Ishikawa (cell line): Measurements from ENCODE around the gene STRN3.

ENCODE experiments used
- RAD21 ChIP-seq: IDR thresholded peaks from 2 replicates; pipeline ENCODE4 v1.6.1; 2012; ENCODE audit warnings: low read depth
- TAF1 ChIP-seq: IDR thresholded peaks from 2 replicates; pipeline ENCODE4 v1.6.1; 2012; ENCODE audit warnings: low read depth, mild to moderate bottlenecking

DNA sequence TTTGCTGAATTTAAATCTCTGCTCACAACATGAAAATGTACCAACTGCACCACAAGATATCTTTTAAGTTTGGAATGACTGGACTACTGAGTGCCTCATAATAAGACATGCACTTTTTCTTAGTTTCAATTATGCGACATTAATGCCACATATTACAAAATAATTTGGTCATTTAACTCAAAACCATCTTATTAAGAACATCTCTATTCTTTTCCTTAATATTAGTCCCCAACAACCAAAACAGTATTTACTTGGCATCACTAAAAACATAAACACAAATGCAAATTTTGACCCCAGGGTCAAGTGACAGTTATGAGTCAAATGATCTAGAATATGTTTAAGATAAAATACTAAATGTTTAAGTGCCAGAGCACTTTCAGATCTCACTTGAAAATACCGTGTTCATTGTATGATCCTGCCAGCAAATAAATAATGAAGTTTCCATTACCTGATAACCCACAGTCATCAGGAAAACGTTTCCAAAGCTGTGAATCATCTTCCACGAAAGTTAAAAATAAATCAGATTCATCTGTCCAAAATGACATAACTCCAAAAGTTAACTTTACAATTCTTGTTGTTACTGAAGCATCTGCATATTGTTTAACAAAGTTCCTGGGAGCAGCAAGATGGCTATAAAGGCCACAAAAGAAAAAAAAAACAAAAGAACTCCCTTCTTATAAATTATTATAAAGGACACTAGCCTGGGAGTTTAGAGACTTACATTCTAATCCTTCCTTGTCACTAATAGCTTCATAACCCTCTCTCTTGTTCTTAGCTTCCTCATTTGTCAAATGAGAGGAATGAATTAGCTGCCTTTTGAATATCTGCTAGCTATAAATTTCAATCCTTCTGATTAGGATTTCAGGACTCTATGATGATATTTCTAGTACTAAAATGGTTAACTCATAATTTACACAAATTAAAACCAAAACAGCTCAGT is 31.2 kb downstream of the STRN3 start:
- TF ChIP-seq RAD21 (no peak), TAF1 (no peak)
